HT1080 (cell line): Measurements from ENCODE around the gene RAPGEF4. TPM values are rescaled to one million over a fixed set of nuclear protein-coding genes. Genes with fewer than 3 reads are reported as not detected.
A peak's percentile ranks its signal among the peaks of the same experiment; 100 is the strongest.

ENCODE experiments used
- DNase-seq: peaks from one replicate; pipeline ENCODE4 v3.0.0-alpha.2; 2015; ENCODE audit warnings: low read depth
- total RNA-seq: library from RNA; depleted of rRNA; stranded (reverse); fragments of >200 nt; shearing (Covaris generic); gene quantifications from 2 replicates; pipeline ENCODE4 v1.2.3, GENCODE V29; 2014

RAPGEF4 gene
- total RNA-seq, 1 experiment from 2014 or later = 0.18 TPM

GRCh38 chr2:172964511-172965139 lies 229.0 kb downstream of the RAPGEF4 start:
- DNase-seq = peak; percentile 54

- DNase-seq = no peak
These were observed 230.0 kb downstream of the RAPGEF4 start for GRCh38 chr2:172965433-172966212.

- DNase-seq = no peak
These were observed 231.7 kb downstream of the RAPGEF4 start for GRCh38 chr2:172967036-172967982.

GRCh38 chr2:172968061-172968469 lies 232.4 kb downstream of the RAPGEF4 start:
- DNase-seq = peak; percentile 90

GRCh38 chr2:172969166-172969565 lies 233.5 kb downstream of the RAPGEF4 start:
- DNase-seq = no peak

GRCh38 chr2:172969609-172970008 lies 234.0 kb downstream of the RAPGEF4 start:
- no peak for DNase-seq

GRCh38 chr2:172970660-172971059 lies 235.0 kb downstream of the RAPGEF4 start:
- no peak for DNase-seq

- DNase-seq = peak; percentile 42
These were observed 236.5 kb downstream of the RAPGEF4 start for GRCh38 chr2:172972005-172972619.

GRCh38 chr2:172974762-172975161 lies 239.1 kb downstream of the RAPGEF4 start:
- DNase-seq = no peak

- DNase-seq = no peak
These were observed 240.5 kb downstream of the RAPGEF4 start for GRCh38 chr2:172976116-172976515.

- no peak for DNase-seq
These were observed 241.2 kb downstream of the RAPGEF4 start for GRCh38 chr2:172976816-172977215.

GRCh38 chr2:172977270-172978062 lies 241.8 kb downstream of the RAPGEF4 start:
- no peak for DNase-seq

- no peak for DNase-seq
These were observed 242.4 kb downstream of the RAPGEF4 start for GRCh38 chr2:172978063-172978383.

- DNase-seq = peak; percentile 83
These were observed 249.7 kb downstream of the RAPGEF4 start for GRCh38 chr2:172985139-172985892.

- peak; percentile 39 for DNase-seq
These were observed 250.4 kb downstream of the RAPGEF4 start for GRCh38 chr2:172986040-172986439.

- no peak for DNase-seq
These were observed 253.1 kb downstream of the RAPGEF4 start for GRCh38 chr2:172988728-172989127.

- no peak for DNase-seq
These were observed 255.4 kb downstream of the RAPGEF4 start for GRCh38 chr2:172991031-172991430.

- no peak for DNase-seq
These were observed 257.5 kb downstream of the RAPGEF4 start for GRCh38 chr2:172993139-172993538.

GRCh38 chr2:172993931-172994717 lies 258.5 kb downstream of the RAPGEF4 start:
- no peak for DNase-seq
